ENCODE results near the gene PCED1A.

The PCED1A gene, protein sequence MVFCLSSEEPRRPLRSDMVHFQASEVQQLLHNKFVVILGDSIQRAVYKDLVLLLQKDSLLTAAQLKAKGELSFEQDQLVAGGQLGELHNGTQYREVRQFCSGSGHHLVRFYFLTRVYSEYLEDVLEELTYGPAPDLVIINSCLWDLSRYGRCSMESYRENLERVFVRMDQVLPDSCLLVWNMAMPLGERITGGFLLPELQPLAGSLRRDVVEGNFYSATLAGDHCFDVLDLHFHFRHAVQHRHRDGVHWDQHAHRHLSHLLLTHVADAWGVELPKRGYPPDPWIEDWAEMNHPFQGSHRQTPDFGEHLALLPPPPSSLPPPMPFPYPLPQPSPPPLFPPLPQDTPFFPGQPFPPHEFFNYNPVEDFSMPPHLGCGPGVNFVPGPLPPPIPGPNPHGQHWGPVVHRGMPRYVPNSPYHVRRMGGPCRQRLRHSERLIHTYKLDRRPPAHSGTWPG

DNA sequence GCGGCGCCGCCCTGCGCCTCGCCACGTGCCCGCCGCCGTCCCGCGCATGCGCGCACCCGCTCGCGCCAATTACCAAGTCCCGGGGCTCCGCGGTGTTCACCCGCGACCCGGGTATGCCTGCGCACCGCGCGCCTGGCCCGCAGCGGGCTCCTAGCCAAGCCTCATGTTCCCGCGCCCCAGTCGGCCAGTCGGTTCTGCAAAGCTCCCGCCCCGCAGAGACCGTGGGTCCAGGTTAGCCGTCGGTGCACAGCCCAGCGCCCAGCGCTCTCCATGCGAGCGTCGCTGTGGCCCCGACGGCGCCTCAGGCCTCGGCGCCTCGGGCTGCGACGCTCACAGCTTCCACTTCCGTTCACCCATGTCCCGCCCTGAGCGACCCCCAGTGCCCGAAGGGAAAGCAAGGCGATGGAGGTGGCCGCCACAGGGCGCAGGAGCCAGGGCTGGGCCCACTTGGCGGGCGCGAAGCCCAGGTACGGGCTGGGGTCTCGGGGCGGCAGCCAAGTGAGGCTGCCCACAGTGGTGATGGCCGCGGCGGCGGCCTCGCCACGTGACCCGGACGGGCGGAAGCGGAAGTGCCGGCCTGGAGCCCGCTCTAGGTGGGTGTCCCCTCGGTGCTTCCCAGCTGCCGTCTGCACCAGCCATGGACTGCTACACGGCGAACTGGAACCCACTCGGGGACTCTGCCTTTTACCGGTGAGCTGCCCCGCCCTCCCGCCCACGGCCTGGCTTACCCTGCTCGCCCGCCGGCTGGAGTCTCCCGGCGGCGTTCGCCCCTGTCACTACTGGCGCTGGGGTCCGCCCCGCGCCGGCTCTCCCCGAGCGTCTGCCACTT, at the start of gene PCED1A, which contains the start of gene VPS16:
PCED1A (minus strand) TSS at position 518 of the 829 bp plus-strand sequence. CDS start 743 bp downstream, outside the sequence.
VPS16 (plus strand) TSS at position 608 of the 829 bp plus-strand sequence; CDS start at position 638, 30 bp downstream.
- ATAC-seq (peak; percentile 98), DNase-seq (peak; percentile 92)

DNA sequence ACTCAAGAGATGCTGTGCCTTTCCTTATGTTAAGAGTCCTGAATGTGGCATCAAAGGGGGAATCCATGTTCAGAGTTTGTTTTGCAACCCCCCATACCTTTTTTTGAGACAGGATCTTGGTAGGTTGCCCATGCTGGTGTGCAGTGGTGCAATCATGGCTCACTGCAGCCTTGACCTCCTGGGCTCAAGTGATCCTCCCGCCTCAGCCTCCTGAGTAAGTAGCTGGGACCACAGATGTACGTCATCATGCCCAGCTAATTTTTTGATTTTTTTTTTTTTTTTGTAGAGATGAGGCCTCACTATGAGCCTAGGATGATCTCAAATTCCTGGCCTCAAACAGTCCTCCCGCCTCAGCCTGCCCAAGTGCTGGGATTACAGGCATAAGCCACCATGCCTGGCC, 49.3 kb upstream of the PCED1A start:
- no peak for DNase-seq
- ATAC-seq: no peak

DNA sequence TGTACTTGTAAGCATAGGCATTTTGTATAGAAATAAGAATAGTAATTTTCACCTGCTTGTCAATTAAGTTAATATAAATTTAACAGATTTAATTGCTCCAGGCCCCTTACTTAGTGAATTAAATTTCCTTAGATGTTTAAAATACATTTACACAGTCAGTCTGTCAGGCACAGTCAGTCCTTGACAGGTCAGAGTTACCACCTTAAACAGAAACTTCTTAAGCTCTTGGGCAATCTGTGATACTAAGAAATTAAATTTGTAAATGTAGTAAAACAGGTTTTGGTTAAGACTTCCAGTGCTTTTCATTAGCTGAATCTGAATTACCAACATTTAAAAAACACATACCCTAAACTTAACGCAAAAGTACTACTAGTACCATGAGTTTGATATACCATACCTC, 48.8 kb upstream of the PCED1A start:
- no peak for ATAC-seq
- DNase-seq: no peak

DNA sequence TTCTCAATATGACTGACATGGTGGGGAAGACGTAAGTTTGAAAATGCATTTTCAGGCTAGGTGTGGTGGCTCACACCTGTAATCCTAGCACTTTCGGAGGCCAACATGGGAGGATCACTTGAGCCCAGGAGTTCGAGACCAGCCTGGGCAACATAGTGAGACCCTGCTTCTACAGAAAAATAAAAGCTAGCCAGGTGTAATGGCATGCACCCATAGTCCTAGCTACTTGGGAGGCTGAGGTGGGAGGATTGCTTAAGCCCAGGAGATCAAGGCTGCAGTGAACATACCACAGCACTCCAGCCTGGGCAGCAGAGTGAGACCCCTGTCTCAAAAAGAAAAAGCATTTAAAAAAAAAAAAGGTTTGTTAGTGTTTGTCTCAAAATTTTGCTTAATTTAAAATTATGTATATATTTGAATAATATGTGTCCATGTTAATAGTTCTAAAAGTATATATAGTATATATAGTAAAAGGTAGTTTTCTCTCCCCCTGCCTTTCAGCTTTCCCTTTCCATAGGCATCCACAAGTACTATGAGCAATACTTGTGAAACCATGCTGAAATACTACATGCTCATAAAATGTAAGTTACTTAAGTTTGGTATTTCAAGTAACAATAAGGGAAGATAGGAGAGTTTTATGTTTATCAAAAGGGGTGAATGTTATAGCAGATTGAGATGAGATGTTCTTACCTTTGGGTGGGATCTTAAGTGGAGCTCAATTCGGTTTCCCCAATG, 47.9 kb upstream of the PCED1A start:
- DNase-seq (no peak), ATAC-seq (no peak)

DNA sequence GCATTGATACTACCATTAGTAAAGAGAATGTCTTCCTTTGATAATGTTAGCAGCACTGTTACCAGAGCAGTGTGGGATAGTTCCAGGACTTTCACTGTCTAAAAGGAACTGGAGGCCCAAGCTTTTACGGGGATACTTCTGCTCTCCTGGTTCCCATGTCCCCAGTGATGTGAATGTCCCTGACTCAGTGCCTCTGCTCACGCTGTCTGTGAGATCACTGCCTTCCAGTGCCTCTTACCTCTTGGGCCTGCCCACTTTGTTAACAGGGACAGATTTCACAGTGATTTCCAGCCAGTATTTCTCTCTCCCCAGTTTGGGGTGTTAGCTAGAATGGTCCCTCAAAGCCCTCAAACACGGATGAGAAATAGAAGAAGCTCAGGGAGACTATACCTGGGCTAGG, 47.3 kb upstream of the PCED1A start:
- DNase-seq: no peak
- no peak for ATAC-seq

DNA sequence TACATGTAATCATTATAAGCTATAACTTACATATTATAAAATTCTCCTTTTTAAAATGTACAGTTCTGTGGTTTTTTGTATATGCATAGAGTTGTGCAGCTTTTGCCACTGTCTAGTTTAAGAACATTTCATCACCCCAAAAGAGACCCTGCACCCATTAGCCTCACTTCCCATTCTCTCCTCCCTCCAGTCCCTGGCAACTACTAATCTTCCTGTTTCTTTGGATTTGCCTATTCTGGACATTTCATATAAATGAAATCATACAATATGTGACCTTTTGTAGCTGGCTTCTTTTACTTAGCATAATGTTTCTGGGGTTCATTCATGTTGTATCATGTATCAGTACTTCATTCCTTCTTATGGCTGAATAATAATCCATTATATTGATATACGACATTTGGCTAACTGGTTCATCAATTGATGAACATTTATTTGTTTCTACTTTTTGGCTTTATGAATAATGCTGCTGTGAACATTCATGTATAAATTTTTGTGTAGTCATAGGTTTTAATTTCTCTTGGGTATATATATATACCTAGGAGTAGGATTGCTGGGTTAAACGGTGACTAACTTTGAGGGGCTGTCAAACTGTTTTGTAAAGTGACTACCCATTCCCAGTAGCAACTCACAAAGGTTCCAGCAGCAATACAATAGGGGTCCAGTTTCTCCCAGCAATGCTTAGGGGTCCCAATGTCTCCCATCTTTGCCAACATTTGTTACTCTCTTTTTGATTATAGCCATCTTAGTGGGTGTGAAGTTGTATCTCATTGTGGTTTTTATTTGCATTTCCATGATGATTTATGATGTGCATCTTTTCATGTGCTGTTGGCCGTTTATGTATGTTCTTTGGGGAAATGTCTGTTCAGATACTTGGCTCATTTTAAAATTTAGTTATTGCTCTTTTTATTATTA, 43.5 kb upstream of the PCED1A start:
- DNase-seq: no peak

DNA sequence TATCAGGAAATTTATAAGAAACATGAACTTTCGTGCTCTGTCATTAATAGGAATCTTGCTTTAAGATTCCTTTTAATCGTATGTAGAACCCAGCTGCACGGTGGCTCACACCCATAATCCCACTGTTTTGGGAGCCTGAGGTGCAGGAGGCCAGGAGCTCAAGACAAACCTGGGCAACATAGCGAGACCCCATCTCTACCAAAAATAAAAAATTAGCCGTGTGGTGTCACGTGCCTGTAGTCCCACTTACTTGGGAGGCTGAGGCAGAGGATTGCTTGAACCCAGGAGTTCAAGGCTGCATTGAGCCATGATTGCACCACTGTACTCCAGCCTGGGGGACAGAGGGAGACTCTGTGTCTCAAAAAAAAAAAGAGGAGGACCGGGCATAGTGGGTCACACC, 40.2 kb upstream of the PCED1A start:
- DNase-seq: no peak
- no peak for ATAC-seq

More for the DNA sequence above, 43.5 kb upstream of the PCED1A start:
- no peak for ATAC-seq

DNA sequence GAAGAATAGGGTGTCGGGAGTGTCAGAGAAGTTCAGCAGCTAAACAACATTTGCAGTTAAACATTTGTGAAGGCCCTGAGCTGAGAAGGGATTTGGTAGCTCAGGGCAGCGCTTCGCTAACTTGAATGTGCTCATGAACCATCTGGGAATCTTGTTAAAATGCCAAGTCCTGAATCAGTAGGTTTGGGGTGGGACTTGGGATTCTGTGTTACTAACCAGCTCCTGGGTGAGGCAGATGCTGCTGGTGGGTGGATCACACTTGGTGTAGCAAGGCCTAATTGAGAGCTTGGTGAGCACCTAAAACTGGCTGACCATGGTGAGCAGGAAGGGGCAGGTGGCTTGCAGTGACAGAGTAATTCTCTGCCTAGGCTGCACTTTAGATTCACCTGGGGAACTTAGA, 38.7 kb upstream of the PCED1A start:
- no peak for ATAC-seq
- DNase-seq: no peak

DNA sequence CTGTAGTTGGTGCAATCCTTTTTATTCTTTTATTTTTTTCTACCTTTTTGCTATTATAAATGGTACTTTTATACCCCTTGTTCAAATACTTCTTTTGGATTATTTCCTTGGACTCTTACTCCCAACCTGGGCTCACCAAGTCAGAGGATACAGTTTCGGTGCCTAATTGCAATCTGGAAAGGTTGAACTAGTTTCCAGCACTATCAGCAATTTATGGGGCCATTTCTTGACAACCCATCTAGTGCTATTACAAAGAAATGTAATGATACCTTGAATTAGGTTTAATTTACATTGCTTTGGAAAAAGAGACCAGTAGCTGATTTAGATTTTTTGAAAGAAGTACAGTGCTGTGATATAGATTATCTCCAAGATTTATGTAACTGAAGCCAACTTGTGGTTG, 38.1 kb upstream of the PCED1A start:
- ATAC-seq (no peak), DNase-seq (no peak)

DNA sequence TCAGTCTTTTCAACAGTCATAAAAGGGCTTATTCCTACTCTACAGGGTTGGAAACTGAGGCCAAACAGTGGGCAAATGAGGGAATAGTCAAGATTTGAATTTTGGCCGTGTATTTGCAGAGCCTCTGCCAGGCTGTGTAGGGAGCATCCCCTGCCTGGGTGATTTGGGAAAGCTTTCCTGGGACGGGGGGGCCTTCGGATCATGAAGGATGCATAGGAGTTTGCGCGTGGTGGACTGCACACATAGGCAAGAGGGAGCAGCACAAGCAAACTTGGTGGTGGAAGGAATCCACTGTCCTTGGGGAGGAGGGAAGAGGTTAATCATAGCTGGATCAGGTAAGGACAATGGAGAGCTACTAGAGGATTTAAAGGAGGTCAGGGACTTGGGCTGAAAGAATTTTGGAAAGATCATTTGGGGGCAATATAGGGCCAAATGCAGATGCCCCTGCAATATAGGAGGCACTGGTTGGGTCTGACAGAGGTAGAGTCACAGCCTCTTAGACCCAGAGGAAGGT, 35.3 kb upstream of the PCED1A start:
- DNase-seq: no peak
- no peak for ATAC-seq

DNA sequence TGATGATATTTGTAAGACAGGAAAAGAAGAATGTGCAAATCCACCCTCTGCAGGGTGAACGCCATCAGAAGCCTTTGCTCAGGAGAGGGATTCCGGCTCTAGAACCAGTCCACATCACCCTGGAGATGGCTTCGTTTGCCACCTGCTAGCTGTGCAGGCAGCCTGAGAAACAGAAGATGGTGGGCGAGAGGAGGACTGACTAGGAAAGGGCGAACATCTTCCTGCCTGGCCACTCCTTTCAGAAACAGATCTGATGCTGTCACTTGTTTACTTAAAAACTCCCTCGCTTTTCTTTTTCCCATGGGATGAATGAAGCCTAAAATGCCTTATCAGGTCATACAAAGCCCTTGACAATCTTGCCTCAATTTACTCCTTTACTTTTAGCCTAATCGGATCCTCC, 34.0 kb upstream of the PCED1A start:
- DNase-seq (peak; percentile 39), ATAC-seq (no peak)

DNA sequence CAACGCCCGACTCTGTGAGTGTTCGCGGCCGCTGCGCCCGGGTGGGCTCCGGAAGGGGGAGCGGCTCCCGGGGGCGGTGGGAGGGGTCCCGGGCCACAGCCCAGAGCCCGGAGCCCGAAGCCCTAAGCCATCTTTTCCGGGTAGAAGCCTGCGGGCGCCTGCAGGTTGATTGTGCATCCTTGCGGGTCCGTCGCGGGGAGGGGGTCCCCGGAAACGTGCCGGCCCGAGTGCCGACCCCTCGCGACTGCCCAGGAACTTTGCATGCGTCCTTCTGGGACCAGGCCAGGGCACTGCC, 33.2 kb upstream of the PCED1A start:
- DNase-seq (peak; percentile 75), ATAC-seq (peak; percentile 36)

DNA sequence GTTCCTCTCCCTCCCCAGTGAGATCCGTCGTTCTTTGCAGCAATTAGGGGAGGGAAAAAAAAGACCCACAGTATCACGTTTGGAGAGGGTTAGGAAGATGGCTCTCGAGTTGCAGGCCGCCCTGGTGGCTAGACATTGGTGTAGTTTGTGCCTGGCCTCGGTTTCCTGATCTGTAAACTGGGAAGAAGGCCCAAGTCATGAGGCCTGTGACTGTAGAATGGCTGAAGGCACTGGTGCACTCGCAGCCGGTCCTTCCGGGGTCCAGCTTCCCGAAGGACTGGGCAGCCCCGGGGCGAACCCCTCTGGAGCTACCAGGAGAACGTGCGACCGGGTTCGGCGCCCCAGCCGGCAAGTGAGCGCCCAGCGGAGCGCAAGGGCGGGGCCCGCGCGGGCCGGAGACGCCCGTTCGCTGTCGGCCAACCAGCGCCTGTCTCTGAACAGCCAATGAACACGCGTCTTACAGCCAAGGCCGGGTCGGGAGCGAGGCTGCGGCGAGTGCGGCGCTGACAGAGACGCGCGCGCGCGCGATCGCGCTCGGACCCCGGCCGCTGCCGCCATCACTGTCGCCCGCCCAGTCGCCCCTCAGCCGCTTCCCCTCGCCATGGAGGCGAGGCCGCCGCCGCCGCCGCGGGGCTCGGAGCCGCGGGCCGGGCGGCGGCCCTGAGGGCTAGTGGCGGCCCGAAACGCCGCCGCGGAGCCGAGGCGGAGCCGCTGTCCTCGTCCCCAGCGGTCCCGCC, 32.7 kb upstream of the PCED1A start, which contains the start of gene PTPRA:
PTPRA (plus strand) TSS at position 472 of the 737 bp plus-strand sequence. CDS start 90,797 bp downstream, outside the sequence.
- ATAC-seq (peak; percentile 88), DNase-seq (peak; percentile 93)

DNA sequence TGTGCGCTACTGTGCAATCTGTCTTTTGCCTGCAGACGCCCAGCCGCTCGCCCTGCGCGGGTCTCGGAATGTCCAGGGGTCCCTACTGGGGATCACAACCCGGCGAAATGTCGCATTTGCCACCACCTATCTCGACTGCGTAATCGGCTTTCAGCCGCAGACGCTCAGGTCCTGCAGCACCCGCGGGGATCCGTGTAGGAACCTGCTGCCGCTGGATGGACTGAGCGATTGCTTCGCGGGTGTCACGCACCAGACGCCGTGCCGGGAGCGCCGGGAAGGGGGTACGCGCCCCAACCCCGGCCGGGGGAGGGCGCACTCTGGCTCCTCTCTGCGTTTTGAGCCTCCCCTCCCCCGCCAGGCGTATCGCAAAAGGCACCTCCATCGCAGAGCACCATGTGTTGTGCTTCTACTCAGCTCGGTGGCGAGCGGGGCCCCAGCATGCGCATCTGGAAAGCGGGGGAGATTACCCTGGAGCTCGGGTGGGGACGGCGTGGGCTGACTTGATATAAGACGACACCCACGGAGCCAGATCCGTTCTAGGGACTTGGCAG, 32.1 kb upstream of the PCED1A start:
- peak; percentile 53 for ATAC-seq
- peak; percentile 85 for DNase-seq

DNA sequence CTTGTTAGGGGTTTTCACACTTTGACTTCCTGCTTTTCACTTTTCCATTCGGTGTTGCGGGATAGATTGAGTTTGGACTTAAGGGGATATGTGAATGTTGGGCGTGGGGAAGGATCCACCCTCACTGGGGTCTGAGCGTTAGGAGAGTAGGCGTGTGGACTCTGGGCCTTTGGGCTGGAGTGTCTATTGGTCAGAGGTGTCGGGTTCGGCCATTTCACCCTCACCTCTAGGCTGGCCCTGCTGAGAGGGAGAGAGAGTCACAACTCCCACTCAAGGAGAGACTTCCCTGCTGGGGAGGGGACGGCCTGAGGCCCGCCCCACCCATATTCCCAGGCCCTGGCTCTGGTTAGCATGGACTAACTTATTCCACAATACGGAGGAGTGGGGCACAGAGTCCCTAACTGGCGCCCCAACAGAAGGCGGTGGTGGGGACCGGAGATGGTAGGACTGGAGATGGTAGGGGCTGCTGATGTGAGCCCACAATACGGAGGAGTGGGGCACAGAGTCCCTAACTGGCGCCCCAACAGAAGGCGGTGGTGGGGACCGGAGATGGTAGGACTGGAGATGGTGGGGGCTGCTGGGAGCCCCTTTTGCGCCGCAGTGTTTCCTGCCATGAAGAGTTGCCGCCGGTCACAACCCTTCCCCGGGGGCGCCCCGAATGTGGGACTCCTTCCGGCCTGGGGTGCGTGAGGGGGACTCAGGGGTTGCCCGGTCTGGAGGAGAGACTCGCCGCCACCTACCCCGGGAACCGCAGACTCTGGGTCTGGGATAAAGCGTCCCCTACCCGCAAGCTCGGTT, 31.4 kb upstream of the PCED1A start:
- ATAC-seq: peak; percentile 11

DNA sequence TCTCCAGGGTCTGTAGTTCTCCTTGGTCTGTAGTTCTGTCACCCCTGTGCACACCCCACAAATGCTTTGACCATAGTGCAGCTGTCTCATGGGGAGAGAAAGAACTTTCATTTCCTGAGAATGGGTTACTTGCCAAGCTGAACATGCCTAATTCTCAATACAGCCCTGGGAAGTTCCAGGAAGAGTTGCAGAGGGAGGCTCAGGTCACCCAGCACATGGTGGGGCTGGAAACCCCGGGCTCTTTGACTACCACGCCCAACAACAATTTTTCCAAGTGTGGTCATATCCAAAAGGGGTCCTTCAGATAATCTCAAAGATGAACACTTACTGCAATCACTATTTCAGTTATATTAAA, 30.6 kb upstream of the PCED1A start:
- no peak for ATAC-seq

More for the DNA sequence above, 31.4 kb upstream of the PCED1A start:
- peak; percentile 76 for DNase-seq

DNA sequence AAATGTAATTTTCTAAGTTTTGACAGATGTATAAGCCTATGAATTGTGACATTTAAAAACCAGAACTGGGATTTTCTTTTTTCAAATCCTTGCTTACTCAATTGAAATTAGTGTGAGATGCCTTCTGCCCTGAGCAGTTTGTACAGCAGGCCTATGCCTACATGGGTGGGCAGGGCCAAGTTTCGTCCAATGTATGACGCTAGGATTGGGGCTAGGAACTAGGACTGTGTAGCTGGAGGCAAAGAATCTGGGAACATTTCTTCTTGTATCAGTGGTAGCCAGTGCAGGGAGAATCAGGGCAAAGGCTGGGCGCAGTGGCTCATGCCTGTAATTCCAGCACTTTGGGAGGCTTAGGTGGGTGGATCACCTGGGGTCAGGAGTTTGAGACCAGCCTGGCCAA, 28.9 kb upstream of the PCED1A start:
- DNase-seq (no peak), ATAC-seq (no peak)

More for the DNA sequence above, 30.6 kb upstream of the PCED1A start:
- DNase-seq: no peak

DNA sequence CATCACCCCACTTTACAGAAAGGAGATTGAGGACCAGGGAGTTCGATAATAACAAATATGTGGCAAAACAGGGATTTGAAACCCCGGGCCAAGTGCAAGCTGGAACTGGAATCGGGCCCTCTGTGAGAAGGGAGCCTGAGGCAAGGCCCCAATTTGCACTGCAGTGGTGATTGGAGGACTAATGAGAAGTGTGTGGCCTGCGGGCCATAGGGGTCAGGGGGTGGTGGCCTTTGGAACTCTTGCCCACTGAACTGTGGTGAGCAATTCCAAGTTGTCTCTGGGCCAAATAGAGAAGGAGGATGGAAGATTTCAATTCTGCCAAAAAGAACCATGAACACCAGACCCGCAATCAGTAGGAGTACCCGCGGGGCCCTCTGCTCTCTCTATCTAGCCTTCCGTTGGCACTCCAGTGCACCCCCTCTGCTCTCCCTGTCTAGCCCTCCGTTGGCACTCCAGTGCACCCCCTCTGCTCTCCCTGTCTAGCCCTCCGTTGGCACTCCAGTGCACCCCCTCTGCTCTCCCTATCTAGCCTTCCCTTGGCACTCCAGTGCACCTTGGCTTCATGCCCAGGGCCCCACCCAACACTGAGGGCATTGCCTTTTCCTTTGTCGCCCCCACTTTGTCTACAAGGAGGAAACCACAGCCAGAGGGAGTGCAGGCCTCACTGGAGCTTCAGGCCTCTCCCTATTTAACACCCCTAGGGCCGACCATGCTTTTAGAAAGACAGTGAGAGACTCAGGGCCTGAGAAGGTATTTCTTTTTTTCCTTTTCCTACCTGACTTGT, 26.8 kb upstream of the PCED1A start:
- no peak for ATAC-seq
- DNase-seq: no peak

Data from stimulated activated naive CD8-positive, alpha-beta T cell treated with anti-CD3 and anti-CD28 coated beads, Interleukin-15, Interleukin-2, amounts not matched to agents 100 U/mL and 50 U/mL, for 24 hours (primary cell).